Upper lobe of left lung (tissue), 4 donors: Measurements from ENCODE around the gene MYO1E.

Experiments used
- CTCF ChIP-seq, 6 experiments: fragments of 450-650 bp in 4 of 6; fragments of 200-600 bp in 2 of 6; sonication (generic) in 2 of 6; IDR thresholded peaks; one replicate each; pipeline ENCODE4 v1.5.1; 2016 to 2019; ENCODE audit warnings: antibody characterized with exemption in 6 of 6
- POLR2A ChIP-seq, 4 donors: fragments of 450-650 bp; IDR thresholded peaks; one replicate each; pipeline ENCODE4 v1.5.1; 2016 to 2017; ENCODE audit warnings: antibody characterized with exemption in 4 of 4, mild to moderate bottlenecking in 2 of 4
- POLR2AphosphoS5 ChIP-seq, 2 donors: sonication (generic); formaldehyde crosslinking; IDR thresholded peaks; one replicate each; pipeline ENCODE4 v1.5.1; 2017; ENCODE audit warnings: antibody characterized with exemption in 2 of 2

- no peak for TF ChIP-seq CTCF (IDR thresholded peaks at IDR 0.05)
- TF ChIP-seq POLR2A (IDR thresholded peaks at IDR 0.05): no peak
- no peak for TF ChIP-seq POLR2AphosphoS5 (IDR thresholded peaks at IDR 0.05)
These were observed 253.0 kb downstream of the MYO1E start for GRCh38 chr15:59119625-59120024.
